GM19452 (cell line): ENCODE results near the gene C1QTNF8.

Experiments
- ATAC-seq: cut with Tn5 transposase; IDR thresholded peaks from one replicate; pipeline ENCODE4 v1.9.1; 2021; ENCODE audit not compliant: unreplicated experiment

Gene C1QTNF8

DNA sequence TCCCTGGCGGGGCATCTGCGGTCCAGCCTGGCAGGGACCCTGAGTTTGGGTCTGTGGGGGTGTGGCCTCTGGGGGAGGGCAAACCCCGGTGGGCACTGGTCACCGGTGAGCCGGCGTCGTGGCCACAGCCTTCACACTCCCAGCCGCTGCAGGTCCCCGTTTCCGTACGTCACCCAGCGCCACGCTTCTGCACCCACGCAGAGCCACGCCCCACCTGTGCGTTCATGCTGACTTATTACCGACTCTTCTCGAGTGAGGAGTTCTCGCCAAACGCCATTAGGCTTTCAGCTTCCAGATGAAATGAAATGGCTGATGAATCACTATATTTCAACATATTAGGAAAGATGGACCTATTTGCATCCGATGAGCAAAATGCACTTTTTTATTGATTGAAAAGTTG is 32.3 kb downstream of the C1QTNF8 start:
- no peak for ATAC-seq

GRCh38 chr16:1062895-1063294 is 33.1 kb downstream of the C1QTNF8 start:
- no peak for ATAC-seq

DNA sequence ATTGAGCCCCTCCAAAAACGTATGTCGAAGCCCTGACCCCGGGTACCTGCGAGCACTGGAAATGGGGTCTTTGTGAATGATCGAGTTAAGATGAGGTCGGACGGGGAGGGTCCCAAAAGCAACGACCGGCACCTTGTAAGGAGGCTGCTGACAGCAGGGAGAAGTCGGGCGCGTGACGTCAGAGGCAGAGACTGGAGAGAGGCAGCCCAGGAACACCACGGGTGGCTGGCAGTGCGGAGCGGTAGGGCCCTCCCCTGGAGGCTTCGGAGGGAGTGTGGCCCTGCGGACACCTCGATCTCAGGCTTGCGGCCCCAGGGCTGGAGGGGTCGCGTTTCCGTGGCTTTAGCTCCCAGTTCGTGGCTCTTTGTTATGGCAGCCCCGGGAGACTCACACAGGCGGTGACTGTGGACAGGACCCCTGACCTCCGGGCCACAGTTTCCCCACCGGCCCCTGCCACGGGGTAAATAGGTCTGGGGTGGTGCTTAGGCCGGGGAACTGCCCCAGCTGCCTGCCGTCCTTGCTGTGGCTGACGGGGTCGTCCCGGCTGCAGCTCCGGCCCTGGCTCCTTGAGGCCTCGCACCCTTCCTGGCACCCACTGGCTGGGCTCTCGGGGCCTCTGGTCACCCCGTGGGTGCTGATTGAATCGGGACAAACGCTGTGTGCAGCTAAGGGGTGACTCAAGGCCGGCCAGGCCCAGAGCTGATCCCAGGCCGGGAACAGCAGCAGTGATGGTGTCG is 34.1 kb downstream of the C1QTNF8 start:
- ATAC-seq, result no peak

DNA sequence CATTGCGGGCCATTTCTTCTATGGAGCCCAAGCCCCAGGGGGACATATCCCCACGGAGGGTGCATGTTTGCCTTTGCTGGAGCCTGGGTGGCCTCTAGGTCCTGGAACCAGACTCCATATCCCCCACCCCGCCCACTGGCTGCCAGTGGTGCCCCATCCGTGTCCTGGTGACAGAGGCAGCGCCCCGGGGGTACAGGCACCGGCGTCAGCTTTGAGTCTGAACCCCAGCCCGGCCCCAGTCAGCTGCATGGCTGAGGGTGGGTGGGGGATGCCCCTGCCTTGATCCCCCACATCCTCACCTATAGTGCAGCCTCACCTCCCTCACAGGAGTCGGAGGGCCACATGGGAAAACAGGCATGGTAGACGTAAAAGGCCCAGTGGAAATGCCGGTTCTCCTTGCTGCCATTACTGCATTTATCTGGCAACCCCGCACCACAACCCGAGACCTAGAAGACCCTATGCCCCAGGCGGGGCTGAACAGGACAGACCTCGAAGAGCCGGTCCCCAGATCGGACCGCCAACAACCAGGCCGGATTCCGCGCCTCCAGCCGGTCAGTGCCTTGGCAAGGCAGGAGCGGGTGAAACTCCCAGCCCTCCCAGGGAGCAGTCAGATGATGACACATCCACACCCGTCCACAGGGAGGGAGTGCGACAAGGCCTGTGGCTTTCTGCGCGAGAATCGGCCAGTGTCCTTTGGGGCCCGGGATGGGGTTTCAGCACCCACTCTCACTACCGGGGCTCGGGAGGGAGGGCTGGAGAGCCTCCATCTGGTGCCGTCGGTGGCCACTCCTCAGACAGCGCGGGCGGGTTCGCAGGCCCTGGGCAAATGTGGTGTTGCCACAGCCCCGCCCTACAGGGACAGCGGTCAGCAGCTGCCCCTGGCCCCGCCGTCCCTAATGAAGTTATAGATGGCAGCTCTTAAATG is 35.4 kb downstream of the C1QTNF8 start:
- ATAC-seq, result no peak

DNA sequence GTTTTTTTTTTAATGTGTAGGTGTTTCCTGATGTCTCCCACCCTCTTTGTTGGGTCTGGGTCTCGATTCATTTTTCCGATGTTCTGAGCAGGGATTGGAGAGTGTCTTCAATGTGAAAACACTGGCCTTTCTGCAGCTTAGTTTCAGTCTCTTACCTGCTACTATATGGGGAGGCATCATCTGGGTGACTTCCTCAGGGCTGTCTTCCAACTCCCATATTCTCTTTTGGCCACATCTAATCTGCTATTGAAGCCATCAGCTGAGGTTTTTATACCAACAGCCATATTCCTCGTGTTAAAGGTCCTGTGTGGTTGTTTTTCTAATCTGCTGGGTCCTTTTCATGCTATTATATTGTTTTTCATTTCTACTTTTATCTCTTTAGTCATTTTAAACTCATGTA is 36.7 kb downstream of the C1QTNF8 start:
- no peak for ATAC-seq

DNA sequence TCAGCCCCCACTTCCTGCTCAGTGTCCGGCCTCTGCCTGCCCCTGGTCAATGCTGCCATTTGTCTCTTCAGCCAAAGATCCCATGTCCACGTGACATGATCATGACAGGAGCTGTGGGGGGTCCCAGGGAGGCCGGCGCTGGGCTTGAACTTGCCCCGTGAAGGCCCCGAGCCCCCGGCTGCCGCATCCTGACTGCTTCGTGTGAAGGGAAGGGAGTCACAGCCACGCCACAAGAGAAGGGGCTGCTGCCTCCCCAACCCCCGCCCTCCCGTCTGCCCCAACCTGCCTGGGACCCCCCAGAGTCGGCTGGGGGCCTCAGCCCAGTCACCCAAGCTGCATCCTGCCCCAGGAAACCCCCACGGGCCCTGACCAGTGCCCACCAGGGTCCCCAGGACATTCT is 37.8 kb downstream of the C1QTNF8 start:
- ATAC-seq, result no peak

- ATAC-seq, result no peak
Observed at GRCh38 chr16:1057252-1057932, 38.7 kb downstream of the C1QTNF8 start.

DNA sequence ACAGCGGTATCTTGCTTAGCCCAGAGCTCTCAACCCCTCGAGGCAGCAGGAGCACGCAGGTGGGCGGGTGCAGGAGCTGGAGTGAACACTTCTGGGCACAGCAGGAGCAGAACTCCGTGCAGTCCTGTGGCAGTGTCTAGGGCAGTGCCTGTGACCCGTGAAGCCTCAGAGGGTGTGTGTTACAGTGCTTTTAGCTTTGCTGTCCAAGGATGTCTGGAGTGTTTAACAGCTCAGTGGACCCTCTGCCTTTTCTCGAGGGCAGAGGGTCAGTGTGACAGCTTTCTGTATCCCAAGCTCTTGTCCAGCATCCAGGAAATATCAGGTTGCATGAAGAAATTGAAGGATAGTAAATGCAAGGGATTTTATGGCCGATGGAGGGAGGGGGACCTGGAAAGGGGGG is 39.8 kb downstream of the C1QTNF8 start:
- ATAC-seq, result no peak

GRCh38 chr16:1055557-1055924 is 40.5 kb downstream of the C1QTNF8 start:
- no peak for ATAC-seq

DNA sequence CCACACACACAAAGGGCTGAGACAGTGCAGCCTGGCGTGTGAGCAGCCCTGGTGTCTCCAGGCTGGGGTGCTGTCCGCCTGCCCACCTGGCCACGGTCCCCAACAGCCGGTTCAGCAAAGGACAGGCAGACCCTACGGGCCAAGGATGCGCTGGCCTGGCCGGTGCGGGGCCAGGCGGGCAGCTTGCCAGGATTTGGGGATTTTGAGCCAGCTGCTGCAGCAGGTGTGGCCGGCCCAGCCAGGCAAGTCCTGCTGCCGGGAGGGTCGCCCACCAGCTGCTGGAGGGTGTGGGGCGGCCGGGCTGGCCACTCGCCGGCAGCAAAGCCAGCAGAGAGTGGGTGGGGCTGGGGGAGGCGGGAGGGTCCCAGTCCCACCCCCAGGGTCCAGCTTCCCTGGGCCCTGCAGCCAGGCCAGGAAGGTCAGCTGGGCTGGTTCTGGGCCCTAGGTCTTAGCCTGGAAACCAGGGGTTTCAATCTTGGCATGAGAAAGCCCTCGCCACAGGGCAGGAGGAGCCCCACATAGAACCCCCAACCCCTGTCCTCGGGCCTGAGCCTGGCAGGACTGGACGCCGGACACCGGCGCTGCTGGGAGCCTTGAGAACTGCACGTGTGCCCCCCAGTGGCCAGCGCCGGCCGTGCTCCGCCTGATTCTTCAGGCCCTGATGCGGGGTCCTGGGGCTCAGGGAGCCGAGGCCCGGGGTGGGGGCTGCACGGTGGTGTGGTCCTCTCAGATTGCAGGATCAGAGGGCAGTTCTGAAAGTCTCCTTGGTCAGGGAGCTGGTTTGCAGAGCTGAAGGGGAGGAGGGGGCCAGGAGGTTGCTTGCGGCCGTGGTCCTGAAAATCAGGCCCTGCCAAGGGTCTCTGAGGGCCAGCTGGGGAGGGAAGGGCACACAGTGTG is 41.1 kb downstream of the C1QTNF8 start:
- ATAC-seq, result no peak

- no peak for ATAC-seq
Observed at GRCh38 chr16:1053700-1054368, 42.2 kb downstream of the C1QTNF8 start.

DNA sequence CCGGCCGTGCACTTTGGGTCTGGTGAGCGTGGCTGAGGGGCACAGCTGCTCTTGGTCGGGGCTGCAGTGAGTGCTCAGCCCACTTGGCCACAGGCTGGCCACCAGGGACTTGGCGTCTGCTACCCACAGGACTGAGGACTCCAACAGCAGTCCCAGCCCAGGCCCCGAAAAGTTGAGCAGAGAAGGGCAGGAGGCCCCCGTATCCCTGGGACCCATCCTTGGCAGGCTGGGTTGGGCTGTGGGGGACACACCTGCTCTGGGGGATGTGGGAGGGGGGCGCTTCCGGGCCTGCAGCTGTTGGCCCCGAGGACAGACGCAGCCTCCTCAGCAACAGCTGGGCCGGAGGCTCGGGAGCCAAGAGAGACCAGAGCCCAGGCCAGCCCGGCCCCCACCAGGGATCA is 42.9 kb downstream of the C1QTNF8 start:
- no peak for ATAC-seq

- ATAC-seq, result no peak
Observed at GRCh38 chr16:1052721-1053120, 43.3 kb downstream of the C1QTNF8 start.

DNA sequence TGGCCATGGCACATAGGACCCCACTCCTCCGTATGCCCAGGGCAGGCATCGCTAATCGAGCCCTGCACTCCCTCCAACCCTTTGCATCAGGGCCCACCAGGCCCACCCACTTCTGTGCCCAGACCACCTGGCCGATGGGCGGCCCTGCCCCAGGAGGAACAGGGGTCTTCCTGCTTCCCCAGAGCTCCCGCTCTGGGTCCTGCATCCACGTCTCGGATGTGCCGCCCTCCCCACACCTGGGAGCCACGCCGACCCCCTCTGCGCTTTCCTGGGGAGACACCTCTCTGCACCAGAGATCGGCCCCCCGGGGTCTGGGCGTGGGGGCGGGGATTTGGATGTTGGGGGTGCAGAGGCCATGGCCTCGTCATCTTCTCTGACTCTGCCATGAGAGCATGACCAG is 44.6 kb downstream of the C1QTNF8 start:
- ATAC-seq, result no peak

- ATAC-seq, result no peak
Observed at GRCh38 chr16:1050921-1051320, 45.1 kb downstream of the C1QTNF8 start.

- ATAC-seq, result no peak
Observed at GRCh38 chr16:1050516-1050915, 45.5 kb downstream of the C1QTNF8 start.

- no peak for ATAC-seq
Observed at GRCh38 chr16:1049976-1050247, 46.1 kb downstream of the C1QTNF8 start.

DNA sequence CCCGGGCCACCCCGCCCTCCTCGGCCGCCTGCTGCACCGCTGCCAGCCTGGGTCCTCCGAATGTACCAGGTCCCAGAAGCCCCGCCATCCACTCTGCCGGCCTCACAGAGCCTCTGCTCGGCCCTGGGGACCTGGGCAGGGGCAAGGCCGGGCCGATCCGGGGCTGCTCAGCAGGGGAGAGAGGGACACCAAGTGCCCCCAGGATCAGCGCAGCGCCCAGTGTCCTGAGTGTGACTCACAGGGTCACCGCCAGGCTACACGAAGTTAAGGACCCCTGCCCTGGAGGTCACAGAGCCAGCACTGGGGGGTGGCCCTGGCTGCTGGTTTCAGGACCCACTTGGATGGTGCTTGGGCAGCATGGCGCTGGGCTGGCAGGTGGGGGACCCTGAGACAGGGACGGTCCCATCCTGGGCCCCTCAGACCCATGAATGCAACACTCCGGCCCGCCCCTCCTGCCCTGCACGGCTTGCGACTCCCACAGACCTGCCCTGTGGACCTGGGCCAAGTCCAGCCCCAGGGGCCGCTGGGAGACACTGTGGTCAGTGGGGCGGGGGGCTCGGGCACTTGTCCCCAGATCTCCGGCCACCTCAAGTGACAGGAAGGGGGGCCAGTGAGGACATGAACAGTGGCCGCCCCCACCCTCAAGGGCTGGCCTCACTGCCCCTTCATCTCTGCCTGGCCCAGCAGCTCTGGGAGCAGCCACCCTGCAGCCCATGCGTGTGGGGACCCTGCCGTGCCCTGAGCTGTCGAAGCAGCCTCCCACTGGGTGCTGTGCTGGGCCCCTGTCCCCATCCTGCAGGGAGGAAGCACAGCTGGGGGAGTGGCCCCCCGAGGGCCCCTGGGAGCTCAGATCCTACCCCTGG is 46.7 kb downstream of the C1QTNF8 start:
- no peak for ATAC-seq

- ATAC-seq, result no peak
Observed at GRCh38 chr16:1048442-1049112, 47.5 kb downstream of the C1QTNF8 start.
